ENCODE measurements around the gene TMEM97.

- TF ChIP-seq CTCF (IDR thresholded peaks at IDR 0.05; ENCODE audit: poor library complexity) (no peak), EZH2 (IDR thresholded peaks at IDR 0.05; ENCODE audit: borderline replicate concordance) (no peak)
Observed at GRCh38 chr17:28317099-28317965, 1.7 kb upstream of the TMEM97 start.

Data from hepatocyte (in vitro differentiated cells).